ENCODE data around the gene RPS6KB1.
"Not testable (repeated sequence)": the region's sequence is repeated elsewhere in the genome, so short reads cannot be mapped to it uniquely, and the experiment has no call there.

The RPS6KB1 gene

DNA sequence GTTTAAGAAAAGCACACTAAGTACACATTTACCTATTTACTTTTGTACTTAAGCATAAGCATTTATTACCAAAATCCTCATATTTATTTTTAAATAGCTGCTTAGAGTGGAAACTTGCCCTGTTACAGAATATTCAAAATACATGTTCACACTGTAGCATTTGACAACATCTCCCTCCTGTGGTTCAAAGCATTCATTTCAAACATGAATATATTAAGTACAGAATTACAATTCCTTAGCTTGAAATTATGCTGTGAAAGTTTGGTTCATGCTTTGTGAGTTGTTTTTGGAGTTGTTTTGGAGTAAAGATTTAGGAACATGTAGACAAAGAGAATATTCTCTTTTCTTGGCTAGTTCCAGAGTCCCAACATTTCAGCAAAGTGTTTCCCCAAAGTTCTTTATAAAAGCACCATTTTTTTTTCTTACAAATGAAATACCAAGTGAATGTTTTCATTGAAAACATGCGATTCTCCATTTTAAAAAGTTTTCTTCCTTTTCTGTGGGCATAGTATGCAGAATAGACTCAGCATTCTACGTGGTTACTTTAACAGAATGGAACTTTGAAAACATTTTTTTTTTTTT is 33.4 kb upstream of the RPS6KB1 start:
- TF ChIP-seq CTCF (IDR thresholded peaks at IDR 0.05; ENCODE audit: extremely low read depth, missing control alignments) = no peak
- DNase-seq (ENCODE audit: low spot score) = no peak

DNA sequence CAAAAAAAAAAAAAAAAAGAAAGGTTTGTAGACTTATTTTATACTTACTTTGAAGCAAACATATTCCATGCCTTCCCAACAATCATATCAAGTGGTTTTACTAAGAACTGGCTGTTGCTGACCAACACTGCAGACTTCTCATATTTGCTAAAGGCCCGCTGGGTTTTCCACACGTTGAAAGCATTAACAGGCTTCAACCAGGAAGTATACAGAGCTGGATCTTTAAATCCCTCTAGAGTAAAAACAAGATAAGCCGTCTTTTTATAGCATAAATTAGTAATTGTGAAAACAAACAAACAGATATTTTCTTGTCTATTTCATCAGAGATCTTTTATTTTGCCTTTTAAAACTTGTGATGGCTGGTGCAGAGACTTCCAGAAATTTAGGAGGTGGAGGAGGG is 29.3 kb upstream of the RPS6KB1 start:
- no peak for TF ChIP-seq CTCF (IDR thresholded peaks at IDR 0.05; ENCODE audit: extremely low read depth, missing control alignments)
- DNase-seq (ENCODE audit: low spot score) = no peak

DNA sequence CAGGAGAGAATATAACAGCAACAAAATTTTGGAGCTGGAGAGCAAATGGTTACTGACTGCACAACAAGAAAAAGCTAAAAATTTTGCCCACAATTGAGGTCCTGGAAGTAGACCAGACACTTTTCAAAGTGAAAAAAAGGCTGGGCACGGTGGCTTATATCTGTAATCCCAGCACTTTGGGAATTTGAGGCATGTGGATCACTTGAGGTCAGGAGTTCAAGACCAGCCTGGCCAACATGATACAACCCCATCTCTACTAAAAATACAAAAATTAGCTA is 23.0 kb upstream of the RPS6KB1 start:
- DNase-seq (ENCODE audit: low spot score) = no peak
- no peak for TF ChIP-seq CTCF (IDR thresholded peaks at IDR 0.05; ENCODE audit: extremely low read depth, missing control alignments)

DNA sequence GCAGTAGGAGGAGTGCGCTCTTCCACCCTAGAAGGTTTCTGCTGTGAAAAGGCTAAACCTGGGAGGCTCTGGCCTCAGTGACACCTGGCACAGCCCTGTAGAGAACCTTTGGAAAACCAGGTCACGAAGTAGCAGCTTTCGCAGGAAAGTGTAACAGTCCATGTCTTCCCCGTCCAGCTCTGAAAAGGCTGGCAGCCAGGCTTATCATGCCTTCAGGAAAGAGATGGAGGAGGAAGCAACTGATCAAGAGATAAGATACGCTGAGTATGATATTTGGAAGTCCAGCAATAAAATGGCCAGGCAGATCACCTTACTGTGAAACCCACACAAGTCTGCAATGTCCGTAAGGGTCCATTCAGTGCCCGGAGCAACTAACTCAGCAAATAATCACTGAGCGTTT is 22.4 kb upstream of the RPS6KB1 start:
- no peak for DNase-seq (ENCODE audit: low spot score)
- no peak for TF ChIP-seq CTCF (IDR thresholded peaks at IDR 0.05; ENCODE audit: extremely low read depth, missing control alignments)

- no peak for TF ChIP-seq CTCF (IDR thresholded peaks at IDR 0.05; ENCODE audit: extremely low read depth, missing control alignments)
- no peak for DNase-seq (ENCODE audit: low spot score)
These were observed 20.6 kb upstream of the RPS6KB1 start for GRCh38 chr17:59872351-59872750.

DNA sequence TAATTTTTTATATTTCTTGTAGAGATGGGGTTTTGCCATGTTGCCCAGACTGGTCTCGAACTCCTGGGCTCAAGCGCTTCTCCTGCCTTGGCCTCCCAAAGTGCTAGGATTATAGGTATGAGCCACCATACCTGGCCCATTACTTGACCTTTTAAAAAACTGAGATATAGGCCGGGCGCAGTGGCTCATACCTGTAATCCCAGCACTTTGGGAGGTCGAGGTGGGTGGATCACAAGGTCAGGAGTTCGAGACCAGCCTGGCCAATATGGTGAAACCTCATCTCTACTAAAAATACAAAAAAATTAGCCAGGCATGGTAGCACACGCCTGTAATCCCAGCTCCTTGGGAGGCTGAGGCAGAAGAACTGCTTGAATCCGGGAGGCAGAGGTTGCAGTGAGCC is 19.5 kb upstream of the RPS6KB1 start:
- DNase-seq (ENCODE audit: low spot score) = not testable (repeated sequence)

DNA sequence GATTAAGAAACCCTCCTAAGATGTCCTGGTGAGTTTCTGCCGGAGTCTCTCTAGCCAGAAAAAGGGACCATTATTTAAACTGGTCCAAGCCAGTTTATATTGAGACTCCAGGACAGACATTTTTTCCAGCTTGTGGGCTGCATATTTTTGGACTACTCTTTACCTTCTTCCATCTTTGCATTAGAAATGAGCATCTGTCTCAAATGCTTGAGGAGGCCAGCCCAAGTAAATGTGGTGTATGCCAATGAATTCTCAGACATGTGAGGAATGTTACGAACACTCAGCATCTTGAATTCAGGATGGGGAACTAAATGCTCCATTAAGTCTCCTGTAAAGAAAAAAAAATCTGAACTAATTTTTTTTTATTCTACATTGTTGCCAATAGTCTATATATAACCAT is 18.5 kb upstream of the RPS6KB1 start:
- no peak for DNase-seq (ENCODE audit: low spot score)

More for the DNA sequence above, 18.5 kb upstream of the RPS6KB1 start:
- no peak for TF ChIP-seq CTCF (IDR thresholded peaks at IDR 0.05; ENCODE audit: extremely low read depth, missing control alignments)

All from GM20000 (cell line).